Fibroblast of lung (primary cell): ENCODE results near the gene PPP3CB.

Experiments used
- CTCF ChIP-seq, 2 donors: IDR thresholded peaks in 1 of 2; conservative IDR thresholded peaks in 1 of 2; 1 replicate in 1 of 2; 2 replicates in 1 of 2; pipeline ENCODE4 v1.5.1; 2011 to 2012; ENCODE audit warnings: low read length in 2 of 2, control low read depth in 1 of 2, inconsistent platforms in 1 of 2, low read depth in 1 of 2, mild to moderate bottlenecking in 1 of 2
- EZH2 ChIP-seq: IDR thresholded peaks from 2 replicates; pipeline ENCODE4 v1.5.1; 2012; ENCODE audit warnings: low read length, control low read depth, mild to moderate bottlenecking; ENCODE audit errors: missing control alignments

- TF ChIP-seq CTCF (conservative IDR thresholded peaks at IDR 0.05 in 1 of 2, IDR thresholded peaks at IDR 0.05 in 1 of 2; ENCODE audit: low read depth in 1 of 2, low read length in 2 of 2) = no peak
- TF ChIP-seq EZH2 = no peak
Measured at GRCh38 chr10:73494877-73495225, 973 bp downstream of the PPP3CB start.
